ENCODE data around the gene TCERG1L. TPM values are rescaled to one million over a fixed set of nuclear protein-coding genes. Genes with fewer than 3 reads are reported as not detected.
"Not testable (repeated sequence)": the region's sequence is repeated elsewhere in the genome, so short reads cannot be mapped to it uniquely, and the experiment has no call there.

The TCERG1L gene
- polyA plus RNA-seq, 1 of the 3 experiments (the other 2 are of a cell fraction): not detected

- ChIA-PET CTCF (interaction anchor here (0.6 to 1.2 kb wide), 2 partner anchors 10 to 401 kb away, joined by 3 read pairs; no protein-coding TSS in a partner anchor), POLR2A (no interaction called here)
- Histone ChIP-seq H3K9me2 (no peaks in the 10 kb centered on the region), H3K79me2 (ENCODE audit: insufficient read depth) (no peaks in the 10 kb centered on the region), H4K20me1 (ENCODE audit: insufficient read depth) (no peaks in the 10 kb centered on the region), H3K4me1 (ENCODE audit: control insufficient read depth in 1 of 2, insufficient read depth in 2 of 2, low read depth in 1 of 2, low read length in 1 of 2) (peaks cover 0 to 4% of the 10 kb centered on the region in 2 experiments; a peak in 1 of 4 replicates), H3F3A (replicated peaks; ENCODE audit: insufficient read depth) (peaks cover 4% of the 10 kb centered on the region), H3K9ac (no peak overlapping the region), H3K4me3 (ENCODE audit: low read depth in 2 of 2, low read length in 1 of 2) (no peak overlapping the region), H3K36me3 (replicated peaks in 1 of 2; ENCODE audit: control insufficient read depth in 1 of 2, insufficient read depth in 2 of 2, low read length in 1 of 2) (no peaks in the 10 kb centered on the region), H3K4me2 (no peak overlapping the region), H2AFZ (ENCODE audit: low read depth) (no peak overlapping the region), H3K27ac (ENCODE audit: low read depth in 2 of 2, low read length in 1 of 2) (no peak overlapping the region), H3K9me3 (no peaks in the 10 kb centered on the region), H3K27me3 (ENCODE audit: insufficient read depth) (no peaks in the 10 kb centered on the region)
- peak; percentile 55 for DNase-seq
- TF ChIP-seq FOXM1 (IDR thresholded peaks at IDR 0.05; ENCODE audit: low read depth): no peak
- TF ChIP-seq MAX (IDR thresholded peaks at IDR 0.05; ENCODE audit: low read depth): no peak
- TF ChIP-seq FOXJ3 (CRISPR knock-in tag; IDR thresholded peaks at IDR 0.05): no peak
- no peak for TF ChIP-seq EP300 (IDR thresholded peaks at IDR 0.05; ENCODE audit: borderline replicate concordance in 1 of 2, low read depth in 1 of 2, low read length in 1 of 2)
- TF ChIP-seq SIN3A (IDR thresholded peaks at IDR 0.05; ENCODE audit: borderline replicate concordance, low read depth, low read length): no peak
- TF ChIP-seq NRF1 (IDR thresholded peaks at IDR 0.05; ENCODE audit: low read depth, low read length): no peak
- WGBS (ENCODE audit: low lambda C conversion rate): 49% methylated on average over 26 of the region's 31 CpGs
Observed at GRCh38 chr10:131177431-131178327, 133.8 kb downstream of the TCERG1L start.

- H3K9ac ChIP-seq: no peak overlapping the region
- H3K4me3 ChIP-seq (ENCODE audit: low read depth in 2 of 2, low read length in 1 of 2): no peak overlapping the region
- ChIA-PET CTCF (interaction anchor here (0.6 kb wide), 1 partner anchor 400 kb away, joined by 3 read pairs; no protein-coding TSS in a partner anchor), POLR2A (no interaction called here)
- H3F3A ChIP-seq (replicated peaks; ENCODE audit: insufficient read depth): peaks cover 4% of the 10 kb centered on the region
- no peaks in the 10 kb centered on the region for H3K9me3 ChIP-seq
- TF ChIP-seq TAF1 (IDR thresholded peaks at IDR 0.05; ENCODE audit: borderline replicate concordance, low read depth, low read length): no peak
- TF ChIP-seq USF1 (IDR thresholded peaks at IDR 0.05; ENCODE audit: borderline replicate concordance, low read depth): no peak
- no peak for TF ChIP-seq MXI1 (IDR thresholded peaks at IDR 0.05; ENCODE audit: low read depth, low read length)
- no peak for TF ChIP-seq REST (IDR thresholded peaks at IDR 0.05; ENCODE audit: low read depth, low read length)
- TF ChIP-seq FOXM1 (IDR thresholded peaks at IDR 0.05; ENCODE audit: low read depth): no peak
- DNase-seq: no peak
- H2AFZ ChIP-seq (ENCODE audit: low read depth): no peak overlapping the region
- H3K4me2 ChIP-seq: no peak overlapping the region
- 26% methylated on average over 8 of the region's 8 CpGs for WGBS (ENCODE audit: low lambda C conversion rate)
- no peak overlapping the region for H3K27ac ChIP-seq (ENCODE audit: low read depth in 2 of 2, low read length in 1 of 2)
- no peaks in the 10 kb centered on the region for H3K79me2 ChIP-seq (ENCODE audit: insufficient read depth)
- no peaks in the 10 kb centered on the region for H3K27me3 ChIP-seq (ENCODE audit: insufficient read depth)
- H3K36me3 ChIP-seq (replicated peaks in 1 of 2; ENCODE audit: control insufficient read depth in 1 of 2, insufficient read depth in 2 of 2, low read length in 1 of 2): no peaks in the 10 kb centered on the region
- no peaks in the 10 kb centered on the region for H3K9me2 ChIP-seq
- H4K20me1 ChIP-seq (ENCODE audit: insufficient read depth): no peaks in the 10 kb centered on the region
- H3K4me1 ChIP-seq (ENCODE audit: control insufficient read depth in 1 of 2, insufficient read depth in 2 of 2, low read depth in 1 of 2, low read length in 1 of 2): peaks cover 0 to 4% of the 10 kb centered on the region in 2 experiments; a peak in 1 of 4 replicates
Observed at GRCh38 chr10:131176907-131177306, 134.6 kb downstream of the TCERG1L start.

- DNase-seq; H3K27me3 ChIP-seq (ENCODE audit: insufficient read depth); H3K79me2 ChIP-seq (ENCODE audit: insufficient read depth); H3K4me1 ChIP-seq (ENCODE audit: control insufficient read depth in 1 of 2, insufficient read depth in 2 of 2, low read depth in 1 of 2, low read length in 1 of 2); H3F3A ChIP-seq (replicated peaks; ENCODE audit: insufficient read depth); H4K20me1 ChIP-seq (ENCODE audit: insufficient read depth); H3K9me2 ChIP-seq; H3K9me3 ChIP-seq; H3K36me3 ChIP-seq (replicated peaks in 1 of 2; ENCODE audit: control insufficient read depth in 1 of 2, insufficient read depth in 2 of 2, low read length in 1 of 2); CTCF ChIA-PET; H2AFZ ChIP-seq (ENCODE audit: low read depth); H3K27ac ChIP-seq (ENCODE audit: low read depth in 2 of 2, low read length in 1 of 2); H3K4me3 ChIP-seq (ENCODE audit: low read depth in 2 of 2, low read length in 1 of 2); POLR2A ChIA-PET; H3K9ac ChIP-seq; H3K4me2 ChIP-seq: not testable (repeated sequence)
- 30% methylated on average over 6 of the region's 7 CpGs for WGBS (ENCODE audit: low lambda C conversion rate)
Observed at GRCh38 chr10:131176324-131176723, 135.2 kb downstream of the TCERG1L start.
